Ectodermal cell (in vitro differentiated cells): ENCODE results near the gene FOXI1.

Experiments
- H3K27ac ChIP-seq: 2 replicates; pipeline ENCODE4 v1.7.0; 2013; ENCODE audit warnings: mild to moderate bottlenecking, low read depth, low read length; ENCODE audit not compliant: insufficient read depth, poor library complexity, severe bottlenecking
- H3K27me3 ChIP-seq: 2 replicates; pipeline ENCODE4 v1.7.0; 2013; ENCODE audit warnings: mild to moderate bottlenecking, low read length; ENCODE audit not compliant: insufficient read depth, control insufficient read depth, poor library complexity, severe bottlenecking
- H3K36me3 ChIP-seq: one replicate; pipeline ENCODE4 v1.7.0; 2013; ENCODE audit warnings: low read length; ENCODE audit not compliant: control insufficient read depth, insufficient read depth
- H3K4me1 ChIP-seq: one replicate; pipeline ENCODE4 v1.7.0; 2013; ENCODE audit warnings: low read length; ENCODE audit not compliant: control insufficient read depth, insufficient read depth
- H3K4me3 ChIP-seq: 2 replicates; pipeline ENCODE4 v1.7.0; 2013; ENCODE audit warnings: low read depth, low read length, control low read depth; ENCODE audit not compliant: insufficient read depth
- H3K9me3 ChIP-seq: 2 replicates; pipeline ENCODE4 v1.7.0; 2013; ENCODE audit warnings: mild to moderate bottlenecking, low read length, moderate library complexity; ENCODE audit not compliant: control insufficient read depth
- WGBS, 2 experiments: methylation state at CpG; one replicate each; pipeline ENCODE4 v1.1.7; 2013; ENCODE audit warnings: missing lambda C conversion rate in 2 of 2; 5-methylcytosine and 5-hydroxymethylcytosine counted together

The FOXI1 gene

DNA sequence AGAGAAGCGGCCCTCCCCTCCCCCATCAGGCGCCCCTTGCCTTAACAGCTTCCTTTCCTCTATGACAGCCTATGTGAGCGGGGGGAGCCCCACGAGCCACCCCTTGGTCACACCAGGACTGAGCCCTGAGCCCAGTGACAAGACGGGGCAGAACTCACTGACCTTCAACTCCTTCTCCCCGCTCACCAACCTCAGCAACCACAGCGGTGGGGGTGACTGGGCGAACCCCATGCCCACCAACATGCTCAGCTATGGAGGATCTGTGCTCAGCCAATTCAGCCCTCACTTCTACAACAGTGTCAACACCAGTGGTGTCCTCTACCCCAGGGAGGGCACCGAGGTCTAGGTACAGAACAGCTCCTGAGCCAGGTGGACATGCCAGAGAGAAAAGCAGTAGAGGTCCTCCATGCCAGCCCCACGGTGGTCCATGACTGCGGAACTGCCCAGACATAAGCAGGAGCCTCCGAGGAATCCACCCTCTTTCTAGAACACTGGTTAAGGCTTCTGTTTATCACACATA lies 2.6 kb downstream of the FOXI1 start:
- Histone ChIP-seq H3K4me3 (no peak overlapping the region), H3K9me3 (no peaks in the 10 kb centered on the region)

DNA sequence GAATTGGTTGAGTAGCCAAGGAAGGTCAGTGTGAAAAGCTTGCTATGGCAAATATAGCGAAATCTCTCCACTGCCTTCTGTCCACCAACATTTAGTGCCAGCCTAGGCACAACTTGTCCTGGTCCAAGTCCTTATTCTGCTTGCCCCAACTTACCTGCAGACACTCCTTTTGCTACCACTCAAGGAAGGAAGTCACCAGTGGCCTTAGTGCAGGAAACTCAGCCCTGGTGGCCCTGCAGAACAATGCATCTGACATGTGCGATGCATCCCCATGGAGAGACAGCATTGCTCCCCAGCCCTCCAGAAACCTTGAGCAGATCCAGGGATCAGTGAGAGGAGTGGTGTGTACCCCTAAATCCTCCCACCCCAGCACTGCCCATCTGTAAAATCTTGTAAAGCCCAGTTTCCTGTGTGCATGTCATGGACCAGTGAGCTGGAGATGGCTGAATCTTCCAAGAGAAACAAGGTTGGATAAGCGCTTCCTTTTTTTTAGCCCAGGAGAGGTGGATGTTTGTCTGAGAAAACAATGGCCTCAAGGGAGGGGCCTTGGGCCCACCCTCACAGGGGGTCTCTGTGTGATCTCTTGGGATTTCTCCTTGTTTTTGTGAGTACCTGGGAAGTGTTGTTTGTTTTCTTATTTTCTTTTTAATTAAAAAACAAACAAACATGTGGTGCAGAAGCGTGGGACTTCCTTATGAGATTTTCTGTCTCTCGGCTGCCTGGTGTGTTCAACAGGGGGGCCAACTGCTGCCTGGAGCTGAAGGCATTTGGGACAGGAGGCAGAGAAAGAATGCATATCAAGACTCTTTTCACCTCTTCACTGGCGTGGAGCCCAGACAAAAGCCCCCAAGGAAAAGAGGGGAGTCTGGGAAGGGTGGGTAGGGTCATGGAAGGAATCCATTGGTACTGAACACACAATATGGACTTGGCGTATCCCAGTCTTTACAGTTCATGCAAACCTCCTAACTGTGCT lies 3.6 kb downstream of the FOXI1 start:
- H3K36me3 ChIP-seq, result no peaks in the 10 kb centered on the region
- H3K27ac ChIP-seq, result no peak overlapping the region
- H3K9me3 ChIP-seq, result no peaks in the 10 kb centered on the region
- peaks cover 82% of the 10 kb centered on the region for H3K27me3 ChIP-seq
- H3K4me1 ChIP-seq, result peaks cover 26% of the 10 kb centered on the region
- H3K4me3 ChIP-seq, result no peak overlapping the region
- WGBS, 2 experiments, result 40 to 47% methylated on average over 7 of the region's 7 CpGs

More for the DNA sequence above, 2.6 kb downstream of the FOXI1 start:
- Histone ChIP-seq H3K27ac (no peak overlapping the region), H3K27me3 (peaks cover 89% of the 10 kb centered on the region), H3K4me1 (peaks cover 24% of the 10 kb centered on the region), H3K36me3 (no peaks in the 10 kb centered on the region)
- WGBS, 2 experiments, result 92% methylated on average over 12 of the region's 12 CpGs

GRCh38 chr5:170110403-170111087 lies 4.8 kb downstream of the FOXI1 start:
- Histone ChIP-seq H3K9me3 (no peaks in the 10 kb centered on the region), H3K4me1 (peaks cover 26% of the 10 kb centered on the region), H3K27ac (no peak overlapping the region), H3K36me3 (no peaks in the 10 kb centered on the region), H3K27me3 (peaks cover 72% of the 10 kb centered on the region), H3K4me3 (no peak overlapping the region)
- 56 to 66% methylated on average over 3 of the region's 3 CpGs for WGBS, 2 experiments

DNA sequence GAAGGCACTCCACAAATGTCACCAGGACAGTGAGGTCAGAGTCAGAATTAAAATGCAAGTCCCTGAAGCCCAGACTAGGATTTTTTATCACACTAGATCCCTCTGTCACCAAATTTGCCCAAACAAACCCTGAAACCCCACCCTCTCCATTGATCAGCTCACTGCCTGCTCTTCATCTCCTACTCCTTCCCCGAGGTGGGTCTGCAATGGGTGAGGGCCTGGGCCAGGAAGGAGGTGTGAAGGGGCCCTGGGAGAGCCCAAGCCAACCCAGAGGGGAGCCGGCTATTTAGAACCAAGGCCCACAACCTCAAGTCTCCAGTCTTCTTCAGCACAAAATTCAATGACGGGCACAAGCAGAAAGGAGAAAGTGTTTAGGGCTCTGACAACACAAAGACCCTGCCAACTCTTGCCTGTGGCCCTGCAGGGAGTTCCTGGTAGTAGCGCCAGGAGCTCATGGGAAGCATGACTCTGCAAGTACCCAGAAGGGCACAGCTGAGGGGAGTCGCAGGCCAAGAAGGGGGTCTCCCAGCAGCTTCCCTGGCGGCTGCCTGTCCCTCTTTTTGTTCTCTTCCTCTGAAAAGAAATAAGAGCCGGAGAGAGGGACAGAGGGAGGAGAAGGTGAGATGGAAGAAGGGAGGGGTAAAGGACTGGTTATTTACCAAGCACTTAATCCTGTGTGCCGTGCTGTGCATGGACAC lies 5.5 kb downstream of the FOXI1 start:
- H3K27me3 ChIP-seq, result peaks cover 66% of the 10 kb centered on the region
- H3K27ac ChIP-seq, result no peak overlapping the region
- H3K4me3 ChIP-seq, result no peak overlapping the region
- H3K4me1 ChIP-seq, result peaks cover 26% of the 10 kb centered on the region
- WGBS, 2 experiments, result 56 to 60% methylated on average over 6 to 7 of the region's 8 CpGs
- H3K9me3 ChIP-seq, result no peaks in the 10 kb centered on the region
- no peaks in the 10 kb centered on the region for H3K36me3 ChIP-seq

DNA sequence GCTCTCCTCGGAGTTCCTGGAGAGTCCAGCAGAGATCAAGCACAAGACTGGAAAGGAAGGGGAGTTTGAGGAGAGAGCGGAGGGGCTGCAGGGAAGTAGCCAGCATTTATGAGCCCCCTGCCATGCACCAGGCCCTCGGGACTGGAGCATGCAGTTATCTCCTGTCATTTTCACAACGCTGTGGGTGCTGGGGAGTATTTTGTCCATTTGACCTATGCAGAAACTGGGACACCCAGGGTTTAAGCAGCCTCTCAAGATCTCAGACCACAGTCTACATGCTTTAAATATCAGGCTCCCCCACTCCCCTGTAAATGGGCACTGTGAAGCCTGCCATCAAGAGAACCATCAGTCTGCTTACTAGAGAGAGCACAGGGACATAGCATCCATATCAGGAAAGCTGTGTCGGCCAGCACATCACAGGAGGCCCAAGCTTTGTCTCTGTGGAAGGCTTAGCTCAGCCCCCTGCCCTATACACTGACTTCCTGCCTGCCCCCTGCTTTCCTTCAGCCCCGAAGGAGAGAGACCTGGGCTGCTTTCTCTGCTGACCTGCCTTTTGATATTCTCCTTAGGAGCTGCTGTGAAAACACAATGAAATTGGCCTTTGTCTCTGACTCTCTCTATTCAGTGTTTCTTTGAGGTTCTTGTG lies 7.3 kb downstream of the FOXI1 start:
- Histone ChIP-seq H3K36me3 (no peaks in the 10 kb centered on the region), H3K4me3 (no peak overlapping the region), H3K9me3 (no peaks in the 10 kb centered on the region), H3K27ac (no peak overlapping the region), H3K4me1 (peaks cover 26% of the 10 kb centered on the region), H3K27me3 (peaks cover 48% of the 10 kb centered on the region)
- WGBS, 2 experiments, result 50 to 58% methylated on average over 6 of the region's 6 CpGs

DNA sequence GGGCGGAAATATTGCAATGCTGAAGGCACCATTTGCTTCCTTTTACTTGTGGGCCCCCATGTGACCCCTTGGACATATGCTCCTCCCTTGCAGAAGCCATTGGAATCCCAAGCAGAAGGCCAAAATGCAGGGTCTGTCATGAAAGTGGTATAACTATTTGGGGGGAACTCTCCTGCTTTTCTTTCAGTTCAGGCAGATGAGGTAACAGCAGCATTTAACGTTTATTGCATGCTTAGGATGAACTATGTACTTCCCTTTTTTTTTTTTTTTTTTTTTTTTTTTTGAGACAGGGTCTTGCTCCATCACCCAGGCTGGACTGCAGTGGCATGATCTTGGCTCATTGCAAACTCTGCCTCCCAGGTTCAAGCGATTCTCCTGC lies 7.8 kb downstream of the FOXI1 start:
- H3K4me1 ChIP-seq, result peaks cover 26% of the 10 kb centered on the region
- no peak overlapping the region for H3K27ac ChIP-seq
- 69 to 86% methylated on average over 3 of the region's 3 CpGs for WGBS, 2 experiments
- H3K36me3 ChIP-seq, result no peaks in the 10 kb centered on the region
- peaks cover 43% of the 10 kb centered on the region for H3K27me3 ChIP-seq
- H3K4me3 ChIP-seq, result no peak overlapping the region
- no peaks in the 10 kb centered on the region for H3K9me3 ChIP-seq

GRCh38 chr5:170114271-170114670 lies 8.6 kb downstream of the FOXI1 start:
- peaks cover 26% of the 10 kb centered on the region for H3K4me1 ChIP-seq
- 88 to 89% methylated on average over 7 of the region's 7 CpGs for WGBS, 2 experiments
- no peaks in the 10 kb centered on the region for H3K9me3 ChIP-seq
- H3K4me3 ChIP-seq, result no peak overlapping the region
- H3K27ac ChIP-seq, result no peak overlapping the region
- no peaks in the 10 kb centered on the region for H3K36me3 ChIP-seq
- peaks cover 35% of the 10 kb centered on the region for H3K27me3 ChIP-seq

GRCh38 chr5:170115925-170116324 lies 10.2 kb downstream of the FOXI1 start:
- H3K4me3 ChIP-seq, result no peak overlapping the region
- 93 to 94% methylated on average over 2 of the region's 2 CpGs for WGBS, 2 experiments

DNA sequence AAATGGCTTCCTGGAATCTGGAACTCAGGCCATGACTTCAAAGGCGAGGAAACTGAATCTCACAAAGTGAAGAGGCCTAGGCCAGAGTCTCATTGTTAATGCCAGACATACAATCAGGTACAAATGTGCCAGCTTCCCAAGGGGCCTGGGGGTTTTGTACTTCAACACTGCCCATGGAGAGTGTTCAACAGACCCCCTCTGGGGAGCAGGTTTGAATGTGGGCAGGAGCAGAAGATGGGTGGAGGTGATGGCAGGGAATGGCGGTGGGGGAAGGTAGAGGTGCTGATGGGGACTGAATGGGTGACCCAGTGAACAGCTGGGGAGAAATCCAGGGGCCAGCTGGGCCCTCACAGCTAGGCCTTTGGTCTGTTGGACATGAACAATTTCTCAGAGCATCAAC lies 12.0 kb downstream of the FOXI1 start:
- no peaks in the 10 kb centered on the region for H3K9me3 ChIP-seq
- no peaks in the 10 kb centered on the region for H3K36me3 ChIP-seq
- WGBS, 2 experiments, result 88 to 93% methylated on average over 2 of the region's 2 CpGs
- peaks cover 4% of the 10 kb centered on the region for H3K27me3 ChIP-seq
- H3K4me1 ChIP-seq, result peaks cover 8% of the 10 kb centered on the region
- no peak overlapping the region for H3K27ac ChIP-seq
- H3K4me3 ChIP-seq, result no peak overlapping the region

More at GRCh38 chr5:170115925-170116324, 10.2 kb downstream of the FOXI1 start:
- no peaks in the 10 kb centered on the region for H3K9me3 ChIP-seq
- H3K27ac ChIP-seq, result no peak overlapping the region
- no peaks in the 10 kb centered on the region for H3K36me3 ChIP-seq
- H3K27me3 ChIP-seq, result peaks cover 19% of the 10 kb centered on the region
- peaks cover 17% of the 10 kb centered on the region for H3K4me1 ChIP-seq
